ENCODE data around the gene UGGT1.
A peak's percentile ranks its signal among the peaks of the same experiment; 100 is the strongest.

Gene UGGT1, protein sequence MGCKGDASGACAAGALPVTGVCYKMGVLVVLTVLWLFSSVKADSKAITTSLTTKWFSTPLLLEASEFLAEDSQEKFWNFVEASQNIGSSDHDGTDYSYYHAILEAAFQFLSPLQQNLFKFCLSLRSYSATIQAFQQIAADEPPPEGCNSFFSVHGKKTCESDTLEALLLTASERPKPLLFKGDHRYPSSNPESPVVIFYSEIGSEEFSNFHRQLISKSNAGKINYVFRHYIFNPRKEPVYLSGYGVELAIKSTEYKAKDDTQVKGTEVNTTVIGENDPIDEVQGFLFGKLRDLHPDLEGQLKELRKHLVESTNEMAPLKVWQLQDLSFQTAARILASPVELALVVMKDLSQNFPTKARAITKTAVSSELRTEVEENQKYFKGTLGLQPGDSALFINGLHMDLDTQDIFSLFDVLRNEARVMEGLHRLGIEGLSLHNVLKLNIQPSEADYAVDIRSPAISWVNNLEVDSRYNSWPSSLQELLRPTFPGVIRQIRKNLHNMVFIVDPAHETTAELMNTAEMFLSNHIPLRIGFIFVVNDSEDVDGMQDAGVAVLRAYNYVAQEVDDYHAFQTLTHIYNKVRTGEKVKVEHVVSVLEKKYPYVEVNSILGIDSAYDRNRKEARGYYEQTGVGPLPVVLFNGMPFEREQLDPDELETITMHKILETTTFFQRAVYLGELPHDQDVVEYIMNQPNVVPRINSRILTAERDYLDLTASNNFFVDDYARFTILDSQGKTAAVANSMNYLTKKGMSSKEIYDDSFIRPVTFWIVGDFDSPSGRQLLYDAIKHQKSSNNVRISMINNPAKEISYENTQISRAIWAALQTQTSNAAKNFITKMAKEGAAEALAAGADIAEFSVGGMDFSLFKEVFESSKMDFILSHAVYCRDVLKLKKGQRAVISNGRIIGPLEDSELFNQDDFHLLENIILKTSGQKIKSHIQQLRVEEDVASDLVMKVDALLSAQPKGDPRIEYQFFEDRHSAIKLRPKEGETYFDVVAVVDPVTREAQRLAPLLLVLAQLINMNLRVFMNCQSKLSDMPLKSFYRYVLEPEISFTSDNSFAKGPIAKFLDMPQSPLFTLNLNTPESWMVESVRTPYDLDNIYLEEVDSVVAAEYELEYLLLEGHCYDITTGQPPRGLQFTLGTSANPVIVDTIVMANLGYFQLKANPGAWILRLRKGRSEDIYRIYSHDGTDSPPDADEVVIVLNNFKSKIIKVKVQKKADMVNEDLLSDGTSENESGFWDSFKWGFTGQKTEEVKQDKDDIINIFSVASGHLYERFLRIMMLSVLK (N-terminal part only)

GRCh38 chr2:128090945-128091725 is at the start of gene UGGT1:
TSS of gene UGGT1 (plus strand) at chr2:128091200. CDS start at chr2:128091358, 158 bp downstream.
- peak; percentile 93 for DNase-seq

- DNase-seq: no peak
Observed at GRCh38 chr2:128041561-128041960, 49.4 kb upstream of the UGGT1 start.

DNA sequence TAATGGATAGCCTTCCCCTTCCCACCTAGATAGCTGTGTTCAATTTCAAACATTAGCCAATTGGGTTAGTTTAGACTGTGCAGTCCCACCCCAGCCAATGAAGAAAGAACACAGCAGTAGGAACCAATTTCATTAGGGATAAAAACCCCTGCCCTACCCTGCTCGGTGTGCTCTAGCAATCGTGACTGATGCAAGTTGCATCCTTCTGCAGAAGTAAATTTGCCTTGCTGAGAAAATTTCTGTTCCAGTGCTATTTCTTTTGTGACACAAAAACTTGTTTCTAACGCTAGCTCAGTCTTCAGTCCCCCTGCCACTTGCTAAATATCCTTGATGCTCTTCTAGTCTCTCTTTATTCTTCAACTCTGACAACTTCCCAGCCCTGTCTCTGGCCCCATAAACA is 48.0 kb upstream of the UGGT1 start:
- no peak for DNase-seq

GRCh38 chr2:128053331-128053730 is 37.7 kb upstream of the UGGT1 start:
- DNase-seq: no peak

GRCh38 chr2:128054104-128054885 is 36.7 kb upstream of the UGGT1 start:
- no peak for DNase-seq

GRCh38 chr2:128057334-128057733 is 33.7 kb upstream of the UGGT1 start:
- DNase-seq: no peak

DNA sequence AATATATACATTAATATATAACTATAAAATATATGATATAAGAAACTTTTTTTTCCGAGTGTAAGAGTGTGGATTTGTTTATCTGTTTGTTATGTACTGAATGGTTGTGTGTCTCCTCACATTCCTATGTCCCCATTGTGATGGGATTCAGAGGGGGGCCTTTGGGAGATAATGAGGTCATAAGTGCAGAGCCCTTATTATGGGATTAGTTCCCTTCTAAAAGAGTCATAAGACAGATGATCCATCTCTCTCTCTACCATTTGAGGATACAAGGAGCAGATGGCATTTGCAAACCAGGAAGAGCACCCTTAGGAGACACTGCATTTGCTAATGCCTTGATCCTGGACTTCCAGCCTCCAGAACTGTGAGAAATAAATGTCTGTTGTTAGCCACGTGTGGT is 32.9 kb upstream of the UGGT1 start:
- no peak for DNase-seq

DNA sequence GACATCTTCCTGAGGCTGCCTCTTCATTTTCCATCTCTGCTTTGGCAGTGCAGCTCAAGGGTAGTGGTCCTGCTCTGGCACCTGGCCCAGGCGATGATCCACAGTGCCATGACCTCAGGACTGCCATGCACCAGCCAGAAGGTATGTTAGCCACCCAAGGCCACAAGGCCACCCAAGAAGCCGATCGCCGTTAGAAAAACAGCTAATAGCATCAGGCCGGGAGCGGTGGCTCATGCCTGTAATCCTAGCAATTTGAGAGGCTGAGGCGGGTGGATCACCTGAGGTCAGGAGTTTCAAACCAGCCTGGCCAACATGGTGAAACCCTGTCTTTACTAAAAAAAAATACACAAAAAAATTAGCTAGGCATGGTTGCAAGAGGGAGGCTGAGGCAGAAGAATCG is 28.4 kb upstream of the UGGT1 start:
- no peak for DNase-seq

DNA sequence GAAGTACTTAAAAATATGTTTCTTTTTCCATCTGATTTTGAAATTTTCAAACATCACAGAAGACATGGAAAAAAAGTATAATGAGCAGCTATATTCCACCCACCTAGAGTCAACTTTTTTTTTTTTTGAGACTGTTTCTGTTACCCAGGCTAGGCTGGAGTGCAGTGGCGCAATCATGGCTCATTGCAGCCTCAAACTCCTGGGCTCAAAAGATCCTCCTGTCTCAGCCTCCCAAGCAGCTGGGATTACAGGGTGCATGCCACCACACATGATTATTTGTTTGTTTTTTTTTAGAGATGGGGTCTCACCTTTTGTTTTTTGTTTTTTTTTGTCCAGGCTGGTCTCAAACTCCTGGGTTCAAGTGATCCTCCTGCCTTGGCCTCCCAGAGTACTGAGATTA is 26.6 kb upstream of the UGGT1 start:
- no peak for DNase-seq

- DNase-seq: no peak
Observed at GRCh38 chr2:128069769-128070168, 21.2 kb upstream of the UGGT1 start.

GRCh38 chr2:128073278-128073677 is 17.7 kb upstream of the UGGT1 start:
- no peak for DNase-seq

DNA sequence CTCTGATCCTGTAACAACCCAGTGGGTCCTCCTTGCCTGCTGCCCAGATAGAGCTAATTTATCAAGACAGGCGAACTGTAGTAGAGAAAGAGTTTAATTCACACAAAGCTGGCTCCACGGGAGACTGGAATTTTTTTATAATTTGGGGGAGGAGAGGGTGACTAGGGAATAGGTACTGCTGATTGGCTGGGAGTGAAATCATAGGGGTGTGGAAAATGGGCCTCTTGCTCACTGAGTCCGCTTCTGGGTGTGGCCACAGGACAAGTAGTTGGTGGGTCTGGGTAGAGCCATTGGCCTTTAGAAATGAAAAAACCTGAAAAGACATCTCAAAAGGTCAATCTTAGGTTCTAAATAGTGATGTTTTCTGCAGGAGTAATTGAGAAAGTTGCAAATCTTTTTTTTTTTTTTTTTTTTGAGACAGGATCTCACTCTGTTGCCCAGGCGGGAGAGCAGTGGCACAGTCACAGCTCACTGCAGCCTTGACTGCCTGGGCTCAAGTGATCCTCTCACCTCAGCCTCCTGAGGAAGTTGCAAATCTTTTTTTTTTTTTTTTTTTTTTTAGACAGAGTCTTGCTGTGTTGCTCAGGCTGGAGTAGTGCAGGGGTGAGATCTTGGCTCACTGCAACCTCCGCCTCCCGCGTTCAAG is 14.4 kb upstream of the UGGT1 start:
- DNase-seq: no peak

DNA sequence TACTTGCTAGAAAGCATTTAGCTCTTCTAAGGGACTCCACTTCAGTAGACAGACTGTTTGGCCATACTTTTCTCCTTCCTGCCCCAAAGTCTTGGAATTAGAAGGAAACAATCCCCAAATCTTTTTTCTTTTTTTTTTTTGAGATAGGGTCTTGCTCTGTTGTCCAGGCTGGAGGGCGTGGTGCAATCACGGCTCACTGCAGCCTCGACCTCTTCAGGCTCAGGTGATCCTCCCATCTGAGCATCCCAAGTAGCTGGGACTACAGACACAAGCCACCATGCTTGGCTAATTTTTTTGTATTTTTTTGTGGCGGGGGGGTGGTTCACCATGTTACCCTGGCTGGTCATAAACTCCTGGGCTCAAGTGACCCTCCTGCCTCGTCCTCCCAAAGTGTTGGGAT is 6.2 kb upstream of the UGGT1 start:
- no peak for DNase-seq

DNA sequence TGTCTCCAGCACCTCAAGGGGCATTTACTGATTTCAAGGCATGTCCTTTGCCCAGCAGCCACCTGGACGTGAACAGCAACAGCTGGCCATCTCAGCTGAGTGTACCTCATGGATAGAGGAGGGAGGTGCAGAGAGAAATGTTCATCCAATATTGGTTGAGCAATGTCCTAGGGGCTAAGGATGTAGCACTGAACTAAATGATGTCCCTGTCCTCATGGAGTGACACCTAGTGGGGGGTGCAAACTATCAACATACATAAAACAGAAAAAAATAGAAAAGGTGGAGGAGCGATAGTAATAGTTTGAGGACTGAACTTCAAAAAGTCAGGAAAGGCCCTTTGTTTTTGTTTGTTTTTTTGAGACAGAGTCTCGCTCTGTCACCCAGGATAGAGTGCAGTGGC is 4.8 kb upstream of the UGGT1 start:
- no peak for DNase-seq

DNA sequence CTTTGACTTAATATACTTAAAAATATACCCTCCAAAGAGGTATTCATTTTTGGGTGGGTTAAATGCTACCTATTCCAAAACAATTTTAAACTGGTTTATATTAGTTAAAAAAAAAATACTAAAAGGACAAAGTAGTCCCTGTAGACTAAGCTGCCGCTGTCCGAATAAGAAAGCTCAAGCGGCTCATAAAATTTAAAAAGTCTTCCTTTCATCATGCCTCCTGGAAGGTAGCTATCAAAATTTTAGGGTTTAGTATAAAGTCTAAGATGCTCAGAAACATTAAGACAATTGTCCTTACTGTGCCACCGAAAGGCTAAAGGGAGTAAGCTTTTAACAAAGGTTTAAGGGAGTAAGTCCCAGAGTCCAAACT is 440 bp upstream of the UGGT1 start:
- DNase-seq: no peak

- no peak for DNase-seq
Observed at GRCh38 chr2:128091726-128092080, 703 bp downstream of the UGGT1 start.

GRCh38 chr2:128092656-128093055 is 1.7 kb downstream of the UGGT1 start:
- no peak for DNase-seq

GRCh38 chr2:128093762-128094161 is 2.8 kb downstream of the UGGT1 start:
- no peak for DNase-seq

GRCh38 chr2:128095201-128095600 is 4.2 kb downstream of the UGGT1 start:
- no peak for DNase-seq

- no peak for DNase-seq
Observed at GRCh38 chr2:128103407-128103806, 12.4 kb downstream of the UGGT1 start.

DNA sequence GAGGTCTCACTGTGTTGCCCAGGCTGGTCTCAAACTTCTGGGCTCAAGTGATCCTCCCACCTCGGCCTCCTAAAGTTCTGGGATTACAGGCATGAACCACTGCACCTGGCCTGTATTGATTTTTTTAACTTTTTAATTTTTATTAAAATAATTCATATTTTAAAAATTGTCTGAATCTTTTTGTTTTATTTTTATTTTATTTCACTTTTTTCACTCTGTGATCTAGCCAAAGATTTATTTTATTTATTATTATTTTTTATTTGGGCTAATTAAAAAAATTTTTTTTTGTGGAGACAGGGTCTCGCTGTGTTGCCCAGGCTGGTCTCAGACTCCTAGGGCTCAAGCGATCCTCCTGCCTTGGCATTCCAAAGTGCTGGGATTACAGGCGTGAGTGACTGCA is 14.1 kb downstream of the UGGT1 start:
- DNase-seq: no peak
